Measurements from ENCODE around the gene OTUD6A. TPM values are rescaled to one million over a fixed set of nuclear protein-coding genes. Genes with fewer than 3 reads are reported as not detected.

OTUD6A gene
- total RNA-seq, 1 experiment from 2014 or later = not detected

Other genes with a start within 250 kb of the OTUD6A start
- not detected in 2 replicates for gene AWAT2, start 12.5 kb upstream of the OTUD6A start, total RNA-seq (2014; rRNA removed; shearing (Covaris generic))
- 44.1 and 45.0 TPM in 2 replicates for gene IGBP1, start 71.0 kb downstream of the OTUD6A start, total RNA-seq (2014; rRNA removed; shearing (Covaris generic))
- gene DGAT2L6, start 115.0 kb downstream of the OTUD6A start, total RNA-seq (2014; rRNA removed; shearing (Covaris generic)) = not detected in 2 replicates
- not detected in 2 replicates for gene AWAT1, start 172.2 kb downstream of the OTUD6A start, total RNA-seq (2014; rRNA removed; shearing (Covaris generic))
- not detected in 2 replicates for gene P2RY4, start 197.7 kb downstream of the OTUD6A start, total RNA-seq (2014; rRNA removed; shearing (Covaris generic))
- not detected in 2 replicates for gene ARR3, start 205.9 kb downstream of the OTUD6A start, total RNA-seq (2014; rRNA removed; shearing (Covaris generic))
- gene RAB41, start 219.7 kb downstream of the OTUD6A start, total RNA-seq (2014; rRNA removed; shearing (Covaris generic)) = not detected in 2 replicates
- 105 and 113 TPM in 2 replicates for gene PDZD11, start 227.5 kb downstream of the OTUD6A start, total RNA-seq (2014; rRNA removed; shearing (Covaris generic))
- 44.8 and 51.2 TPM in 2 replicates for gene KIF4A, start 227.6 kb downstream of the OTUD6A start, total RNA-seq (2014; rRNA removed; shearing (Covaris generic))